Testis (tissue), 3 donors: ENCODE results near the gene PLXDC1. TPM values are rescaled to one million over a fixed set of nuclear protein-coding genes. Genes with fewer than 3 reads are reported as not detected.
A peak's percentile ranks its signal among the peaks of the same experiment; 100 is the strongest.

Experiments
- DNase-seq: peaks from one replicate; pipeline ENCODE4 v3.0.0-alpha.2; 2019
- H3K27ac ChIP-seq, 2 donors: fragments of 200-600 bp; sonication (generic); one replicate each; pipeline ENCODE4 v1.5.1; 2019
- H3K27me3 ChIP-seq: fragments of 200-600 bp; sonication (generic); one replicate; pipeline ENCODE4 v1.5.1; 2019
- H3K36me3 ChIP-seq: fragments of 200-600 bp; sonication (generic); one replicate; pipeline ENCODE4 v1.5.1; 2017; ENCODE audit warnings: low read depth; ENCODE audit errors: missing control alignments
- H3K4me1 ChIP-seq: fragments of 200-600 bp; sonication (generic); one replicate; pipeline ENCODE4 v1.5.1; 2019
- H3K4me3 ChIP-seq, 2 donors: fragments of 200-600 bp; sonication (generic); one replicate each; pipeline ENCODE4 v1.5.1; 2017 to 2019
- H3K9me3 ChIP-seq: fragments of 200-600 bp; sonication (generic); one replicate; pipeline ENCODE4 v1.5.1; 2017
- POLR2A ChIP-seq: fragments of 450-650 bp; IDR thresholded peaks from one replicate; pipeline ENCODE4 v1.6.1; 2017; ENCODE audit warnings: antibody characterized with exemption, mild to moderate bottlenecking, moderate library complexity
- WGBS, 2 donors: methylation state at CpG; one replicate each; pipeline ENCODE4 v1.1.5; 2018; 5-methylcytosine and 5-hydroxymethylcytosine counted together
- intact Hi-C: fragments of 100-400 bp; cut with DNase I; formaldehyde crosslinking; loops from one replicate; pipeline ENCODE4 v1.15.1; 2023; ENCODE audit warnings: low total_unique reads
- polyA plus RNA-seq: library from polyadenylated mRNA; stranded (reverse); fragments of 350-450 nt; fragmentation: Illumina TruSeq; extraction: RNeasy Lipid Tissue Mini Kit (QIAGEN cat#74804); gene quantifications from one replicate; pipeline ENCODE4 v1.2.3, GENCODE V29; 2014; ENCODE audit warnings: low read depth, low replicate concordance; ENCODE audit not compliant: insufficient read depth
- total RNA-seq, 2 donors: library from RNA; depleted of rRNA; stranded (reverse); fragments of >200 nt; gene quantifications; one replicate each; pipeline ENCODE4 v1.2.3, GENCODE V29; 2016
- TF ChIP-seq, protein P1 (sequence below), 3 experiments: fragments of 450-650 bp in 2 of 3; fragments of 200-600 bp in 1 of 3; sonication (generic) in 1 of 3; IDR thresholded peaks; one replicate each; pipeline ENCODE4 v1.5.1; 2016 to 2019; ENCODE audit warnings: antibody characterized with exemption in 3 of 3, mild to moderate bottlenecking in 2 of 3, moderate library complexity in 1 of 3

The PLXDC1 gene
- total and polyA plus RNA-seq, 3 donors from 2014 or later = 9.6 to 40.5 (median 14.8) TPM

DNA sequence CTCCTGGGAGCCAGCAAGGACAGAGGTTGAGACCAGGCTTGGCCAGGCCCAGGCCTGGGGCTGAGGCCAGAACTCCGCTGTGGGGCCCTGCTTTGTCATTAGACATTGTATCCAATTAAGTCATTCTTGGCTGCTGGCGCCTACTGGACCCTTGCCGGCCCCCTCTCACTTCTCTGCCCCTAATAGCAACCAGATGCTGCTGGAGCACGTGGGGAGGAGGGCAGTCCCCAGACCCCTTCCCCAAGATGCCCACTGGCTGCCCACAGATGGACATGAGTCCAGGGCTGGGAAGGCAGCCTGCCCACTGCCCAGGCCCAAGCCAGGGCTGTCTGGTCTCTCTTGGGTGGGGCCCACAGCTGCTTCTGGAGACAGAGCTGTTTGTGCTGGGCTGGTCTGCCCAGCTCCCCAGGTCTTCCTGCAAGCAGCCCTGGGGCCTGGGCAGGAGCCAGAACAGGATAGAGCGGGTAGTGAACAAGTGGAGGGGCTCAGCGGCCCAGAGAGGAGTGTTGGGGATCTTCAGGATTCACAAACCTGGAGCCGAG, 7.8 kb downstream of the PLXDC1 start:
- WGBS, 2 donors = 70 to 77% methylated on average over 7 of the region's 7 CpGs

DNA sequence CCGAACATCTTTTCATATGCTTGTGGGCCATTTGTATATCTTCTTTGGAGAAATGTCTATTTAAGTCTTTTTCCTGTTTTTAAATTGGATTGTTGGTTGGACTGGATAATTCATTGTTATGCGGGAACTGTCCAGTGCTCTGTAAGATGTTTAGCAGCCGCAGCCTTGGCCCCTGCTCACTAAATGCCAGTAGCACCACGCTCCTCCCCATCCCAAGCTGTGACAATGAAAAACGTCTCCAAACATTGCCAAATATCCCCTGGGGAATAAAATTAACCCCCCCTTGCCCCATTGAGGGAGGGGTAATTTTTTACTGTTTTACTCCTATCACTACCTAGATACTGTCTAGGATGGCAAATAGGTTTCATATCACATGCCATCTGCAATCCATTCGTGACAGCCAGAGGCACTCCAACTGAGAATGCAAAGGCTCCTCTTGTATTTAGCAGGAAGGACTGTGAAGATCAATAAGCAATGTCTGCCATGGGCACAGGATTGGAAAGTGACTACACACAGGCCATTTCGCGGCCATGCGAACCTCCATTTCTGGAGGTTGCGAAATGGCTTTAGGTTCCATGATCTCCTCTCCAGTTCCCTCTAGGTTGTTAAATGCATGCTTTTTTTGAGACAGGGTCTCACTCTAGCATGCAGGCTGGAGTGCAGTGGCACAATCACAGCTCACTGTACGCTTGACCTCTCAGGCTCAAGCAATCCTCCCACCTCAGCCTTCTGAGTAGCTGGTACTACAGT, 9.3 kb downstream of the PLXDC1 start:
- H3K4me3 ChIP-seq = no peak overlapping the region
- intact Hi-C loops = no loop called here
- TF ChIP-seq, protein P1, sequence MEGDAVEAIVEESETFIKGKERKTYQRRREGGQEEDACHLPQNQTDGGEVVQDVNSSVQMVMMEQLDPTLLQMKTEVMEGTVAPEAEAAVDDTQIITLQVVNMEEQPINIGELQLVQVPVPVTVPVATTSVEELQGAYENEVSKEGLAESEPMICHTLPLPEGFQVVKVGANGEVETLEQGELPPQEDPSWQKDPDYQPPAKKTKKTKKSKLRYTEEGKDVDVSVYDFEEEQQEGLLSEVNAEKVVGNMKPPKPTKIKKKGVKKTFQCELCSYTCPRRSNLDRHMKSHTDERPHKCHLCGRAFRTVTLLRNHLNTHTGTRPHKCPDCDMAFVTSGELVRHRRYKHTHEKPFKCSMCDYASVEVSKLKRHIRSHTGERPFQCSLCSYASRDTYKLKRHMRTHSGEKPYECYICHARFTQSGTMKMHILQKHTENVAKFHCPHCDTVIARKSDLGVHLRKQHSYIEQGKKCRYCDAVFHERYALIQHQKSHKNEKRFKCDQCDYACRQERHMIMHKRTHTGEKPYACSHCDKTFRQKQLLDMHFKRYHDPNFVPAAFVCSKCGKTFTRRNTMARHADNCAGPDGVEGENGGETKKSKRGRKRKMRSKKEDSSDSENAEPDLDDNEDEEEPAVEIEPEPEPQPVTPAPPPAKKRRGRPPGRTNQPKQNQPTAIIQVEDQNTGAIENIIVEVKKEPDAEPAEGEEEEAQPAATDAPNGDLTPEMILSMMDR (IDR thresholded peaks at IDR 0.05) = no peak
- no peak for TF ChIP-seq POLR2A
- H3K9me3 ChIP-seq = no peaks in the 10 kb centered on the region
- H3K36me3 ChIP-seq = no peaks in the 10 kb centered on the region
- 88 to 90% methylated on average over 11 of the region's 11 CpGs for WGBS, 2 donors
- H3K4me1 ChIP-seq = no peaks in the 10 kb centered on the region
- DNase-seq = no peak
- no peak overlapping the region for H3K27ac ChIP-seq
- H3K27me3 ChIP-seq = no peaks in the 10 kb centered on the region

More for the DNA sequence above, 7.8 kb downstream of the PLXDC1 start:
- H3K4me1 ChIP-seq = no peaks in the 10 kb centered on the region
- H3K9me3 ChIP-seq = no peaks in the 10 kb centered on the region
- no peak overlapping the region for H3K4me3 ChIP-seq
- H3K27ac ChIP-seq = no peak overlapping the region
- intact Hi-C loops = no loop called here
- H3K27me3 ChIP-seq = no peaks in the 10 kb centered on the region
- TF ChIP-seq, protein P1 (IDR thresholded peaks at IDR 0.05) = no peak
- TF ChIP-seq POLR2A = no peak
- H3K36me3 ChIP-seq = no peaks in the 10 kb centered on the region
- peak; percentile 33 for DNase-seq

DNA sequence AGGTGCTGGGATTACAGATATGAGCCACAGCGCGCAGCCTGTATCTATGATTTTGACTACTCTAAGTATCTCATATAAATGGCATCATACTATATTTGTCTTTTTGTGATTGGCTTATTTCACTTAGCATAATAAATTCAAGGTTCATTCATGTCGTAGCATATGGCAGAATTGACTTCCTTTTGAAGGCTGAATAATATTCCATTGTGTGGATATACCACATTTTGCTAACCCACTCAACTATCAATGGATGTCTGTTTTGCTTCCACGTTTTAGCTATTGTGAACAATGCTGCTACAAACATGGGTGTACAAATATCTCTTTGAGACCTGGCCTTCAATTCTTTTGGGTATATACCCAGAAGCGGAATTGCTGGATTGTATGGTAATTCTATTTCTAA, 10.1 kb downstream of the PLXDC1 start:
- WGBS, 2 donors = 95 to 97% methylated on average over 5 of the region's 5 CpGs
- Histone ChIP-seq H3K27me3 (no peaks in the 10 kb centered on the region), H3K4me1 (no peaks in the 10 kb centered on the region), H3K36me3 (no peaks in the 10 kb centered on the region), H3K27ac (no peak overlapping the region), H3K9me3 (no peaks in the 10 kb centered on the region), H3K4me3 (no peak overlapping the region)
- DNase-seq = no peak
- intact Hi-C loops = no loop called here
- TF ChIP-seq POLR2A = no peak
- TF ChIP-seq, protein P1 (IDR thresholded peaks at IDR 0.05) = no peak

DNA sequence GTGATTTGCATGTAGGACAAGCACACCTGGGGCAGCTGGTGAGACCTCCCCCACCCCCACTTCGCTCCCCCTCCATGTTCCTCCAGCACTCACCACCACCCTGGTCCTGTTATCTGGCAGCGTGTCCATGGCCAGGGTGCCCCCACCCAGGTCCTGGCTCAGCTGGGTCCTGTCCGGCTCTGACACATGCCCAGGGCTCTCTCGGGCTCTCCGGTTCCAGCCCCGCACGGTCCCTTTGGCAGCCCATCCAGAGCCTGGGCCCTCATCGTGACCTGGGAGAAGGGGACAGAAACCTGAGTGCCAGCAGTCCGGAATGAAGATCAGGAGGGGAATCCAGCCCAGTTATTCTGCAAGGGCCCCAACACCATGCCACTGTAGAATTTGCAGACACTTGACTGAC, 11.9 kb downstream of the PLXDC1 start:
- no peaks in the 10 kb centered on the region for H3K36me3 ChIP-seq
- DNase-seq = no peak
- intact Hi-C loops = no loop called here
- no peaks in the 10 kb centered on the region for H3K9me3 ChIP-seq
- H3K27me3 ChIP-seq = no peaks in the 10 kb centered on the region
- no peak overlapping the region for H3K27ac ChIP-seq
- 92 to 94% methylated on average over 2 to 9 of the region's 9 CpGs for WGBS, 2 donors
- H3K4me1 ChIP-seq = no peaks in the 10 kb centered on the region
- no peak overlapping the region for H3K4me3 ChIP-seq
- TF ChIP-seq POLR2A = no peak
- TF ChIP-seq, protein P1 (IDR thresholded peaks at IDR 0.05) = no peak

DNA sequence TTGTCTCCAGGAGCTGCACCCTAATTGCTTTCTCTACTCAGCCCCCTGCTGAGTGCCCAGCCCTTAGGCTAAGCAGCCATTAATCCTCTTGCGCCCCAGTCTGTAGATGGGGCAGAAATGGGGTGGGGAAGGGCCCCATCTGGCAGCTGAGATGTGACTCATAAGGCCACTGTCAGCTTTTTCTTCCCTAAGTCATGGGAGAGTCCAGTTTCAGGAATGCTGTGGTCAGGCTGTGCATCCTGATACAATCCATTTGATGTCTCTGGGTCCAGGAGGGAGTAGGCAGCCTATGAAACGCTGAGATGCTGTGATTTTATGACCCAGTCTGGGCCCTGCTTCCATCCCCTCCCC, 12.3 kb downstream of the PLXDC1 start:
- no peaks in the 10 kb centered on the region for H3K9me3 ChIP-seq
- H3K4me1 ChIP-seq = no peaks in the 10 kb centered on the region
- no peaks in the 10 kb centered on the region for H3K27me3 ChIP-seq
- H3K27ac ChIP-seq = no peak overlapping the region
- TF ChIP-seq, protein P1 (IDR thresholded peaks at IDR 0.05) = no peak
- TF ChIP-seq POLR2A = no peak
- no peaks in the 10 kb centered on the region for H3K36me3 ChIP-seq
- no peak overlapping the region for H3K4me3 ChIP-seq
- 86 to 100% methylated on average over 1 to 2 of the region's 2 CpGs for WGBS, 2 donors
- no peak for DNase-seq
- intact Hi-C loops = no loop called here
